ENCODE results near the gene HS3ST6. TPM values are rescaled to one million over a fixed set of nuclear protein-coding genes. Genes with fewer than 3 reads are reported as not detected.
A peak's percentile ranks its signal among the peaks of the same experiment; 100 is the strongest.

HS3ST6 gene
- total and polyA plus RNA-seq, 2 of the 13 experiments (the other 11 are each of a cell fraction or from before 2014, with no cell fraction given) = not detected

DNA sequence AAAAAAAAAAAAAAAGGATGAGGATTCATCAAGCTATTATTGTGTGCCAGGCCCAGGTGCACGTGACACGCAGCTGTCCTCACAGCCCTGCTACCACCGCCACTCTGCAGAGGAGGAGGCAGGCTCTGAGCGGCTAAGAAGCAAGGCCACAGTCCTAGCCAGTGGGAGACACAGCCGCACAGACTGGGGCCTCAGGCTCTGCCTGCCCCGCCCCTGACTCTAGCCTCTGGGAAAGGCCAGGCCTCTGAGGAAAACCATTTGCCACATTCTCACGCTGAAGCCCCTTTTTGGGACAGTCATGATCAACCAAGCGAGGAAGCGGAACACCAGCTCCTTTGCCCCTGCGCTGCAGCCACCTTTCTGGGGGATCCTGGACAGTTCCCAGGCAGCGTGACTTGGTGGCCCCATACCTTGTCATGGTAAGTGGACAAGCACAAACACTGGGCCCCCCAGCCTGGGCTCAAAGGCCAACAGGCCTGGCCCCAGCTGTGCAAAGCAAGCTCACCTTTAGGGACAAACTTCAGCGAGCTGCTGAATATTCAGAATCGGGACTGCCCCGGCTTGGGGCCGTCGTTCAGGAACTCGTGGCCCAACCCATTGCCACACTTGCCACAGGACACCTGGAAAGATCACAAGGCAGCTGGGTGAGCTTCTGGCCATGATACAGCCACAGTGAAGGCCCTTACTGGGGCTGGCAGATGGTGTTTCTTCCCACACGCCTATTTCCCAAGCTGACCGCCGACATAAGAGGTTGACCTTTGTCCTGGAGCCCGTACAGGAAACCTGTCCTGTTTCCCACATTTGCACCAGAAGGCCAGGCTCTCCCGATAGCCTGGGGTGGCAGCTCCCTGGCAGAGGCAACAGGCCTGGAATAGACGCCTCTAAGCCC is 22.3 kb upstream of the HS3ST6 start (continued):
- TF ChIP-seq ZEB1 (IDR thresholded peaks at IDR 0.05; ENCODE audit: insufficient replicate concordance, low read depth) = no peak
- TF ChIP-seq YEATS2 (CRISPR knock-in tag; IDR thresholded peaks at IDR 0.05; ENCODE audit: borderline replicate concordance) = no peak; the same call in 1 of the 2 replicates
- TF ChIP-seq NONO (IDR thresholded peaks at IDR 0.05) = no peak
- TF ChIP-seq NONO (CRISPR knock-in tag; conservative IDR thresholded peaks at IDR 0.05) = peak; percentile 94
- TF ChIP-seq MEF2D (CRISPR knock-in tag; IDR thresholded peaks at IDR 0.05) = peak; percentile 87
- no peak for TF ChIP-seq RFXANK (CRISPR knock-in tag; IDR thresholded peaks at IDR 0.05)
- no peak for TF ChIP-seq ZNF17 (CRISPR knock-in tag; IDR thresholded peaks at IDR 0.05)
- TF ChIP-seq ZNF556 (CRISPR knock-in tag; IDR thresholded peaks at IDR 0.05; ENCODE audit: borderline replicate concordance) = peak; percentile 74; the same call in 1 of the 2 replicates
- peak; percentile 26; the same call in 1 of the 2 replicates for TF ChIP-seq KDM3A (CRISPR knock-in tag; IDR thresholded peaks at IDR 0.05; ENCODE audit: low read depth)
- TF ChIP-seq ZNF12 (CRISPR knock-in tag; IDR thresholded peaks at IDR 0.05) = no peak
- 0 out of 2 replicates have a peak, but pooled peaks have one; percentile 24 for TF ChIP-seq ZNF451 (CRISPR knock-in tag; IDR thresholded peaks at IDR 0.05)
- no peak for TF ChIP-seq MAFK (conservative IDR thresholded peaks at IDR 0.05 in 1 of 2, IDR thresholded peaks at IDR 0.05 in 1 of 2; ENCODE audit: low read length in 2 of 2)
- TF ChIP-seq GFI1 (CRISPR knock-in tag; IDR thresholded peaks at IDR 0.05; ENCODE audit: borderline replicate concordance) = no peak
- TF ChIP-seq ZNF282 (IDR thresholded peaks at IDR 0.05; ENCODE audit: partially characterized antibody) = no peak
- TF ChIP-seq, protein P1, sequence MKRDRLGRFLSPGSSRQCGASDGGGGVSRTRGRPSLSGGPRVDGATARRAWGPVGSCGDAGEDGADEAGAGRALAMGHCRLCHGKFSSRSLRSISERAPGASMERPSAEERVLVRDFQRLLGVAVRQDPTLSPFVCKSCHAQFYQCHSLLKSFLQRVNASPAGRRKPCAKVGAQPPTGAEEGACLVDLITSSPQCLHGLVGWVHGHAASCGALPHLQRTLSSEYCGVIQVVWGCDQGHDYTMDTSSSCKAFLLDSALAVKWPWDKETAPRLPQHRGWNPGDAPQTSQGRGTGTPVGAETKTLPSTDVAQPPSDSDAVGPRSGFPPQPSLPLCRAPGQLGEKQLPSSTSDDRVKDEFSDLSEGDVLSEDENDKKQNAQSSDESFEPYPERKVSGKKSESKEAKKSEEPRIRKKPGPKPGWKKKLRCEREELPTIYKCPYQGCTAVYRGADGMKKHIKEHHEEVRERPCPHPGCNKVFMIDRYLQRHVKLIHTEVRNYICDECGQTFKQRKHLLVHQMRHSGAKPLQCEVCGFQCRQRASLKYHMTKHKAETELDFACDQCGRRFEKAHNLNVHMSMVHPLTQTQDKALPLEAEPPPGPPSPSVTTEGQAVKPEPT (CRISPR knock-in tag; IDR thresholded peaks at IDR 0.05; ENCODE audit: low read depth) = 0 out of 2 replicates have a peak, but pooled peaks have one; percentile 48
- TF ChIP-seq, protein P2, sequence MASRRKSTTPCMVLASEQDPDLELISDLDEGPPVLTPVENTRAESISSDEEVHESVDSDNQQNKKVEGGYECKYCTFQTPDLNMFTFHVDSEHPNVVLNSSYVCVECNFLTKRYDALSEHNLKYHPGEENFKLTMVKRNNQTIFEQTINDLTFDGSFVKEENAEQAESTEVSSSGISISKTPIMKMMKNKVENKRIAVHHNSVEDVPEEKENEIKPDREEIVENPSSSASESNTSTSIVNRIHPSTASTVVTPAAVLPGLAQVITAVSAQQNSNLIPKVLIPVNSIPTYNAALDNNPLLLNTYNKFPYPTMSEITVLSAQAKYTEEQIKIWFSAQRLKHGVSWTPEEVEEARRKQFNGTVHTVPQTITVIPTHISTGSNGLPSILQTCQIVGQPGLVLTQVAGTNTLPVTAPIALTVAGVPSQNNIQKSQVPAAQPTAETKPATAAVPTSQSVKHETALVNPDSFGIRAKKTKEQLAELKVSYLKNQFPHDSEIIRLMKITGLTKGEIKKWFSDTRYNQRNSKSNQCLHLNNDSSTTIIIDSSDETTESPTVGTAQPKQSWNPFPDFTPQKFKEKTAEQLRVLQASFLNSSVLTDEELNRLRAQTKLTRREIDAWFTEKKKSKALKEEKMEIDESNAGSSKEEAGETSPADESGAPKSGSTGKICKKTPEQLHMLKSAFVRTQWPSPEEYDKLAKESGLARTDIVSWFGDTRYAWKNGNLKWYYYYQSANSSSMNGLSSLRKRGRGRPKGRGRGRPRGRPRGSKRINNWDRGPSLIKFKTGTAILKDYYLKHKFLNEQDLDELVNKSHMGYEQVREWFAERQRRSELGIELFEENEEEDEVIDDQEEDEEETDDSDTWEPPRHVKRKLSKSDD (CRISPR knock-in tag; IDR thresholded peaks at IDR 0.05; ENCODE audit: low read depth) = no peak
- TF ChIP-seq HNF4G (IDR thresholded peaks at IDR 0.05; ENCODE audit: borderline replicate concordance, low read depth, low read length) = peak; percentile 89
- TF ChIP-seq HNF4G (CRISPR knock-in tag; IDR thresholded peaks at IDR 0.05; ENCODE audit: borderline replicate concordance, low read depth) = peak; percentile 96
- peak; percentile 54; the same call in 1 of the 2 replicates for TF ChIP-seq PRMT3 (CRISPR knock-in tag; IDR thresholded peaks at IDR 0.05; ENCODE audit: borderline replicate concordance, low read depth)
- TF ChIP-seq NPAS2 (CRISPR knock-in tag; IDR thresholded peaks at IDR 0.05; ENCODE audit: borderline replicate concordance) = no peak
- TF ChIP-seq ZNF790 (CRISPR knock-in tag; IDR thresholded peaks at IDR 0.05; ENCODE audit: borderline replicate concordance) = no peak
- TF ChIP-seq ZNF839 (CRISPR knock-in tag; IDR thresholded peaks at IDR 0.05; ENCODE audit: borderline replicate concordance) = no peak
- TF ChIP-seq, protein P3, sequence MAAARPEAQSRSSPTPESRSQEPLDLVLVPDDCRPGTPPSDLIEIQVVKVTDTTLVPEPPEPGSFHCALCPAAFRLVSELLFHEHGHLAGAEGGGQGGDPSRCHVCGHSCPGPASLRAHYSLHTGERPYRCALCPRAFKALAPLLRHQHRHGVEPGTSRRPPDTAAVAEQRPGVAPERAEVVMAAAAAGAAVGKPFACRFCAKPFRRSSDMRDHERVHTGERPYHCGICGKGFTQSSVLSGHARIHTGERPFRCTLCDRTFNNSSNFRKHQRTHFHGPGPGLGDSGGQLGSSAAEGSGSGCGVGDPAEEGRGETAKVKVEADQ (CRISPR knock-in tag; IDR thresholded peaks at IDR 0.05; ENCODE audit: borderline replicate concordance) = peak; percentile 24; the same call in 1 of the 2 replicates
- no peak for TF ChIP-seq ATF7 (IDR thresholded peaks at IDR 0.05)
- TF ChIP-seq ATF7 (CRISPR knock-in tag; IDR thresholded peaks at IDR 0.05) = peak; percentile 61; the same call in 1 of the 2 replicates
